GM19467 (cell line): ENCODE measurements around the gene INPP5B.
"Not testable (repeated sequence)": the region's sequence is repeated elsewhere in the genome, so short reads cannot be mapped to it uniquely, and the experiment has no call there.

ENCODE experiments used
- ATAC-seq: cut with Tn5 transposase; IDR thresholded peaks from one replicate; pipeline ENCODE4 v1.9.1; 2021; ENCODE audit warnings: mild to moderate bottlenecking, moderate library complexity; ENCODE audit not compliant: unreplicated experiment

INPP5B gene

DNA sequence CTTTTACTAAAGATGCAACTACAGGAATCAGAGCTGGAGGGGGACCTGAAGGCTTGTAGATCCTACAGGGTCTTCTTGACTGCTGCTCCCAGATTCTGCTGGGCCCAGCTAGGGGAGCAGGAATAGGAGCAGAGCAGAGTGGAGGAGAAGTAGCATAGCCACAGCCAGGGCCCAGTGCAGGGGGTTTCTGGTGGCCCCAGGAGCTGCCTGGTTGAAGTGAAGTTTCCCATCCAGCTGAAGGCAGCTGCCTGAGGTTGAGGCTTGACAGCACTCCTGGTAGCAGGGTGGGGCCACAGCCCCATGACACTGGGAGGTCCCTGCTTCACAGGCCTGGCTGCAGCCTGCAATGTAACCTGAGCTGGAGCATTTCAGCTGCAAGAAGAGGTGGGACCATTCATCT, 2.0 kb upstream of the INPP5B start:
- ATAC-seq: no peak

- ATAC-seq: no peak
Observed at GRCh38 chr1:37948166-37948565, 1.3 kb upstream of the INPP5B start.

GRCh38 chr1:37947364-37947763, 511 bp upstream of the INPP5B start:
- ATAC-seq: no peak

- ATAC-seq: no peak
Observed at GRCh38 chr1:37945743-37946702, 830 bp downstream of the INPP5B start.

GRCh38 chr1:37945251-37945650, 1.6 kb downstream of the INPP5B start:
- no peak for ATAC-seq

DNA sequence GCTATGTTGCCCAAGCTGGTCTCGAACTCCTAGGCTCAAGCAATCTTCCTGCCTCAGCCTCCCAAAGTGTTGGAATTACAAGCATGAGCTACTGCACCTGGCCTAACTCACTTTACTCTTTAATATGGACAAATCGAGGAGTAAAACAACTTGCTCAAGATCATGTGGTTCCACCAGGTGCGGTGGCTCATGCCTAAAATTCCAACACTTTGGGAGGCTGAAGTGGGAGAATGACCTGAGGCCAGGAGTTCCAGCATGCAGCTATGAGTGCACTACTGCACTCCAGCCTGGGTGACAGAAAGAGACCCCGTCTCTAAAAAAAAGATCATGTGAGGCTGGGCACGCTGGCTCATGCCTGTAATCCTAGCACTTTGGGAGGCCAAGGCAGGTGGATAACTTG, 2.0 kb downstream of the INPP5B start:
- ATAC-seq: no peak

GRCh38 chr1:37944086-37944763, 2.6 kb downstream of the INPP5B start:
- ATAC-seq: no peak

GRCh38 chr1:37940299-37940947, 6.4 kb downstream of the INPP5B start:
- ATAC-seq: no peak

GRCh38 chr1:37936760-37937159, 10.1 kb downstream of the INPP5B start:
- not testable (repeated sequence) for ATAC-seq

DNA sequence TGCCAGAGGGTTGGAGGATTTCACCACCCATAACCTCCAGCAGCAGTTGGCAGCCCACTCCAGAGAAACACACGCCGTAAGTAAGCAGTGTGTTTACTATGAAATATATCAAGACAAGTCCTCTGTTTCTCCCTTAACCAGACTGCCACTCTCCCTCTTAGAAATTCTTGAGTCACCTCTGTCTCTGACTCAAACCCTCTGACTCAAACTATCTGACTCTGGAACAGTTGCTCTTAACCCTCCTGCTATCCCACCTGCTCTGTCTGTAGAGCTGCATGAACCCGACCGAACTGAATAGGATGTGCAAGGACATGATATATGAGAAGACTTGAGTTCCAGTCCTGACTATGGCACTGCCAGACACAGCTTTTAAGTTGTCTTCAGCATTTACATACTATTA, 14.1 kb downstream of the INPP5B start:
- ATAC-seq: no peak

GRCh38 chr1:37931361-37932158, 15.3 kb downstream of the INPP5B start:
- peak; percentile 94 for ATAC-seq

- no peak for ATAC-seq
Observed at GRCh38 chr1:37931102-37931360, 15.8 kb downstream of the INPP5B start.

GRCh38 chr1:37930246-37931101, 16.4 kb downstream of the INPP5B start:
- no peak for ATAC-seq

DNA sequence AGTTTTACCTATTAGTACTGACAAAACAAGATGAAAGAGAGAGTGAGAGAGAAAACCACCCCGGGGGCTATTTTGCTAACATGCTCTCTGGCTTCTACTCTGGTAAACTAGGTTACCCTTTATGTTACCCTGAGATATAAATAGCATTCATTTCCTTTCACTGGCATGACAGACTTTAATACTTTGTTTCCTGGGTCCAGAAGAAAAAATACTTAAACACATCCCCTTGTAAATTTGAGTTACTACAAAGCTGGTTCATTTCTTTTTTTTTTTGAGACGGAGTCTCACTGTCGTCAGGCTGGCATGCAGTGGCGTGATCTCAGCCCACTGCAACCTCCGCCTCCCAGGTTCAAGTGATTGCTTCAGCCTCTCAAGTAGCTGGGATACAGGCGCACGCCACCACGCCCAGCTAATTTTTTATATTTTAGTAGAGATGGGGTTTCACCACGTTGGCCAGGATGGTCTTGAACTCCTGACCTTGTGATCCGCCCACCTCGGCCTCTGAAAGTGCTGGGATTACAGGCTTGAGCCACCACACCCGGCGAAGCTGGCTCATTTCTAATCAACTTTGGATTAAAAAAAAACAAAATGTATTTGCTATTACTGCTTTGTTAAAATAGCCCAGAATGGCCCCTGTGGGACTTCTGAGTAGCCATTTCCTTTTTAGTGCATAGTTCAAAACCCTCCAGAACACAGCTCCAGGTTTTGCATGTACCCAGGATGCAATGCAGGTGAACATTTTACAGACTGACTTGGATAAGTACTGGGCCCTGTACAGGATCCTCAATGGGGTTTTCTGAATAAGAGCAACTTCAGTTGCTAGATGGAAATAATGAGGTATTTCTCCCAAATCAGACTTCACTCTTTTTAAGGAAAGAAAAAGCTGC, 20.6 kb downstream of the INPP5B start:
- ATAC-seq: no peak

GRCh38 chr1:37925316-37925715, 21.5 kb downstream of the INPP5B start:
- no peak for ATAC-seq

DNA sequence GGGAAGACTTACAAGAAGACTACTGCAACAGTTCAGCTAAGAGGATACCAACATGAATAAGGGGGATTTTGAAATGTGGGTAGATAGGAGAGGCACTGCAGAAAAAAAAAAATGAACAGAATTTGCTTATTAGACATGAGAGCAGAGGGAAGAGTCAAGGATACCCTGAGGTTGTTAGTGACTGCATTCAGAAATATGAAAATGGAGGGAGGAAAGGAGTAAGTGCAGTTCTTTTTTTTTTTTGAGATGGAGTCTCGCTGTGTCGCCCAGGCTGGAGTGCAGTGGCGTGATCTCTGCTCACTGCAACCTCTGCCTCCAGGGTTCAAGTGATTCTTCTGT, 23.3 kb downstream of the INPP5B start:
- no peak for ATAC-seq

DNA sequence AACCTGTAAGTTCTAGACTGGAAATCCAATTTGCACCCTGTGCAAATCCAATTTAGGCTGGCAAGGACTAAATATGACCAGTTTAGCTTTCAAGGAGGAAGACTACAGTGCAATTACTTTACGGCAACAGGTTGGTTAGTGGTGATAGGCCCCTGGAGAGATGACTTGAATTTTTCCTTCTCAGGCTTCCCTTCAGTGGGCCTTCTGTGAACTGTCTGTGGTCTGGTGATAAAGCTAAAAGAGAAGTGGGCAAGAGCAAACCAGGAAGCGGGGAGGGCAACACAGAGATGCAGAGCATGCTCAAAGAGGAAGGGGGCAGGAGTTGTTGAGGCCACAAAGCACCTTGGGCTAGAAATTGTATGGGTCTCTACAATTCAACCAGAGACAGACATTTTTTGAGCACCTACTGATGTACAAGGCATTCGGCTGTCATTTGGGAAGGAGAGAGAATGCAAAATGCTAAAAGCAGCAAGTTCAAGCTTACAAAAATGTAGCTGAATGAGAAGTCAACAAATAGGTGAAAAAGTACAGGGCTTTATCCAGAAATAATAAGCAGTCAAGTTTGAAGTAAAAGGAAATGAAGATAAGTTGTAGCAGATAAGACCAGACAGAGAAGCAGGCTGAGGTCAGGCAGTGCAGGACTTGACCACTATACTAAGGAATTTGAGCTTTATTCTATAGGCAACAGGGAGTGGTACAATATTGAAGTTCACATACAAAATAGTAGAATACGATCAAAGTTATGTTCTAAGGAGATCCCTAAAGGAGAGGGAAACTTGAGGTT, 23.9 kb downstream of the INPP5B start:
- ATAC-seq: no peak

DNA sequence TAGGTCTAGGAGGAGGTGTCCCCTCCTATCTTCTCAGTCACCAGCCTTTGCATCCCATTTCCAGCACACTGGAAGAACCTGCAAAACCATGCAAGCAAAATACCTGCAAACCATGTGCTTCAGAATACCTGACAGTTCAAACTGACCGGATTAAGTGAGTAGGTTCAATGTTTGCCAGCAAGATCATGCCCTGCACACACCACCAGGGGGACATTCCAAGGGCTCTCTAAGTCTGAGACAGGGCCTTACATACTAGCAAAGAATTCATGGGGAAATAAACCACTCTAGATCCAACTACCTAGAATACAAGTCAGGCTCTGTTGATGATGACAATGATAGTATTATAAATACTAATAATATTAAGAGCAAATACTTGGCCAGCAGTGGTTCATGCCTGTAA, 27.6 kb downstream of the INPP5B start:
- no peak for ATAC-seq
